GM12892 (cell line): ENCODE results near the gene TBL1X.

ENCODE experiments used
- DNase-seq: peaks from one replicate; pipeline ENCODE4 v3.0.0; 2011; ENCODE audit not compliant: insufficient read length
- FAIRE-seq: peaks from 2 replicates; lab custom pipeline; 2011; peaks lifted over from hg19 to GRCh38; lab: Jason Lieb, UNC
- POLR2A ChIP-seq: IDR thresholded peaks from 2 replicates; pipeline ENCODE4 v1.6.1; 2011; ENCODE audit warnings: low read depth, low read length, control low read depth
- POLR2AphosphoS5 ChIP-seq: IDR thresholded peaks from 2 replicates; pipeline ENCODE4 v1.6.1; 2011; ENCODE audit warnings: low read depth, low read length, control low read depth
- TAF1 ChIP-seq: IDR thresholded peaks from 2 replicates; pipeline ENCODE4 v1.6.1; 2011; ENCODE audit warnings: low read depth, mild to moderate bottlenecking, control low read depth, low read length, borderline replicate concordance

The TBL1X gene

GRCh38 chrX:9708086-9708485, 243.2 kb downstream of the TBL1X start:
- DNase-seq (no peak), FAIRE-seq (peak; percentile 9)
- TF ChIP-seq POLR2A (no peak), TAF1 (no peak), POLR2AphosphoS5 (no peak)

GRCh38 chrX:9708923-9709553, 244.2 kb downstream of the TBL1X start:
- FAIRE-seq, result peak; percentile 99

GRCh38 chrX:9710332-9710731, 245.5 kb downstream of the TBL1X start:
- no peak for TF ChIP-seq TAF1
- TF ChIP-seq POLR2AphosphoS5, result no peak
- no peak for TF ChIP-seq POLR2A
- peak; percentile 24 for FAIRE-seq

More at GRCh38 chrX:9708923-9709553, 244.2 kb downstream of the TBL1X start:
- peak; percentile 65 for DNase-seq
- no peak for TF ChIP-seq TAF1
- TF ChIP-seq POLR2A, result no peak
- no peak for TF ChIP-seq POLR2AphosphoS5

GRCh38 chrX:9717376-9717775, 252.5 kb downstream of the TBL1X start:
- DNase-seq, result no peak
- no peak for FAIRE-seq
- TF ChIP-seq POLR2A (no peak), POLR2AphosphoS5 (no peak), TAF1 (no peak)

More at GRCh38 chrX:9710332-9710731, 245.5 kb downstream of the TBL1X start:
- no peak for DNase-seq

GRCh38 chrX:9724711-9725110, 259.9 kb downstream of the TBL1X start:
- DNase-seq (no peak), FAIRE-seq (no peak)
- no peak for TF ChIP-seq POLR2AphosphoS5
- TF ChIP-seq TAF1, result no peak
- no peak for TF ChIP-seq POLR2A

- DNase-seq, result no peak
- TF ChIP-seq POLR2AphosphoS5, result no peak
- TF ChIP-seq POLR2A, result no peak
- TF ChIP-seq TAF1, result no peak
- FAIRE-seq, result no peak
Observed at GRCh38 chrX:9728261-9728660, 263.4 kb downstream of the TBL1X start.

- TF ChIP-seq TAF1 (no peak), POLR2A (no peak), POLR2AphosphoS5 (no peak)
- DNase-seq, result no peak
- FAIRE-seq, result peak; percentile 24
Observed at GRCh38 chrX:9729171-9729885, 264.5 kb downstream of the TBL1X start.

GRCh38 chrX:9730078-9730477, 265.2 kb downstream of the TBL1X start:
- TF ChIP-seq POLR2A (no peak), POLR2AphosphoS5 (no peak), TAF1 (no peak)

GRCh38 chrX:9730752-9731151, 265.9 kb downstream of the TBL1X start:
- TF ChIP-seq POLR2AphosphoS5 (no peak), TAF1 (no peak), POLR2A (no peak)
- no peak for FAIRE-seq
- no peak for DNase-seq

More at GRCh38 chrX:9730078-9730477, 265.2 kb downstream of the TBL1X start:
- DNase-seq, result no peak
- FAIRE-seq, result no peak

GRCh38 chrX:9737363-9737762, 272.5 kb downstream of the TBL1X start:
- TF ChIP-seq TAF1 (no peak), POLR2A (no peak), POLR2AphosphoS5 (no peak)
- DNase-seq, result no peak
- FAIRE-seq, result no peak

GRCh38 chrX:9738151-9738550, 273.3 kb downstream of the TBL1X start:
- TF ChIP-seq POLR2AphosphoS5, result no peak
- no peak for TF ChIP-seq POLR2A
- no peak for TF ChIP-seq TAF1
- FAIRE-seq, result no peak
- DNase-seq, result no peak
